Measurements from ENCODE around the gene HPD. TPM values are rescaled to one million over a fixed set of nuclear protein-coding genes. Genes with fewer than 3 reads are reported as not detected.

The HPD gene
- total RNA-seq, 1 experiment from 2014 or later: not detected

GRCh38 chr12:121826318-121827150 is 32.1 kb downstream of the HPD start:
- POLR2A ChIA-PET (ENCODE audit: unreplicated experiment): interaction anchor here (0.6 kb wide), 2 partner anchors 210 to 887 kb away, joined by 4 to 9 read pairs; no protein-coding TSS in a partner anchor
- no peak for DNase-seq
- intact Hi-C loops (cut with micrococcal nuclease): no loop called here

GRCh38 chr12:121825041-121825523 is 33.6 kb downstream of the HPD start:
- BruUV-seq (replicated peaks): no TSS peak
- Histone ChIP-seq H3K9me2 (replicated peaks; ENCODE audit: low read length) (no peaks in the 10 kb centered on the region), H3K79me2 (ENCODE audit: low read length) (no peaks in the 10 kb centered on the region), H3K27me3 (ENCODE audit: low read length) (no peaks in the 10 kb centered on the region), H3K4me2 (ENCODE audit: low read length) (no peak overlapping the region), H3K36me3 (ENCODE audit: low read depth, low read length) (peaks cover 43% of the 10 kb centered on the region), H3K4me3 (ENCODE audit: low read length) (no peak overlapping the region), H3K4me1 (ENCODE audit: insufficient read depth, low read length) (no peaks in the 10 kb centered on the region), H3K9me3 (ENCODE audit: low read length) (no peaks in the 10 kb centered on the region), H3K9ac (ENCODE audit: low read length) (no peak overlapping the region), H3F3A (ENCODE audit: low read length, unreplicated experiment) (no peaks in the 10 kb centered on the region), H4K20me1 (ENCODE audit: low read length) (no peaks in the 10 kb centered on the region), H3K27ac (ENCODE audit: low read length) (no peak overlapping the region), H2AFZ (ENCODE audit: low read length) (no peak overlapping the region)
- DNase-seq (no peak), ATAC-seq (no peak)
- ChIA-PET CTCF (interaction anchor here (1.0 kb wide), 1 partner anchor 13 kb away, joined by 3 read pairs; no protein-coding TSS in a partner anchor), POLR2A (ENCODE audit: unreplicated experiment) (no interaction called here)
- intact Hi-C loops (cut with micrococcal nuclease): no loop called here
- TF ChIP-seq CTCF (conservative IDR thresholded peaks at IDR 0.05; ENCODE audit: low read depth, low read length) (no peak), EZH2 (IDR thresholded peaks at IDR 0.05; ENCODE audit: low read length, unreplicated experiment) (no peak), EZH2phosphoT487 (IDR thresholded peaks at IDR 0.05; ENCODE audit: borderline replicate concordance, low read length) (no peak)

More at GRCh38 chr12:121826318-121827150, 32.1 kb downstream of the HPD start:
- Histone ChIP-seq H2AFZ (ENCODE audit: low read length) (no peak overlapping the region), H3K4me1 (ENCODE audit: insufficient read depth, low read length) (no peaks in the 10 kb centered on the region), H3K36me3 (ENCODE audit: low read depth, low read length) (peaks cover 44% of the 10 kb centered on the region), H3F3A (ENCODE audit: low read length, unreplicated experiment) (no peaks in the 10 kb centered on the region), H3K79me2 (ENCODE audit: low read length) (no peaks in the 10 kb centered on the region), H4K20me1 (ENCODE audit: low read length) (no peaks in the 10 kb centered on the region), H3K4me2 (ENCODE audit: low read length) (no peak overlapping the region), H3K27me3 (ENCODE audit: low read length) (no peaks in the 10 kb centered on the region), H3K4me3 (ENCODE audit: low read length) (no peak overlapping the region), H3K9me2 (replicated peaks; ENCODE audit: low read length) (no peaks in the 10 kb centered on the region), H3K9me3 (ENCODE audit: low read length) (no peaks in the 10 kb centered on the region), H3K27ac (ENCODE audit: low read length) (no peak overlapping the region), H3K9ac (ENCODE audit: low read length) (no peak overlapping the region)
- BruUV-seq (replicated peaks): no TSS peak
- no peak for TF ChIP-seq EZH2phosphoT487 (IDR thresholded peaks at IDR 0.05; ENCODE audit: borderline replicate concordance, low read length)
- TF ChIP-seq CTCF (conservative IDR thresholded peaks at IDR 0.05; ENCODE audit: low read depth, low read length): no peak
- TF ChIP-seq EZH2 (IDR thresholded peaks at IDR 0.05; ENCODE audit: low read length, unreplicated experiment): no peak
- CTCF ChIA-PET: no interaction called here
- no peak for ATAC-seq

GRCh38 chr12:121823727-121824115 is 34.9 kb downstream of the HPD start:
- no peak for DNase-seq
- BruUV-seq (replicated peaks): no TSS peak
- TF ChIP-seq CTCF (conservative IDR thresholded peaks at IDR 0.05; ENCODE audit: low read depth, low read length): no peak
- no peak for TF ChIP-seq EZH2phosphoT487 (IDR thresholded peaks at IDR 0.05; ENCODE audit: borderline replicate concordance, low read length)
- TF ChIP-seq EZH2 (IDR thresholded peaks at IDR 0.05; ENCODE audit: low read length, unreplicated experiment): no peak
- H3K27ac ChIP-seq (ENCODE audit: low read length): no peak overlapping the region
- no peaks in the 10 kb centered on the region for H3K9me3 ChIP-seq (ENCODE audit: low read length)
- ATAC-seq: no peak
- no peaks in the 10 kb centered on the region for H3K79me2 ChIP-seq (ENCODE audit: low read length)
- H3K36me3 ChIP-seq (ENCODE audit: low read depth, low read length): peaks cover 44% of the 10 kb centered on the region
- ChIA-PET POLR2A (ENCODE audit: unreplicated experiment) (no interaction called here), CTCF (no interaction called here)
- no peaks in the 10 kb centered on the region for H3F3A ChIP-seq (ENCODE audit: low read length, unreplicated experiment)
- no peaks in the 10 kb centered on the region for H3K4me1 ChIP-seq (ENCODE audit: insufficient read depth, low read length)
- H3K27me3 ChIP-seq (ENCODE audit: low read length): no peaks in the 10 kb centered on the region
- no peak overlapping the region for H3K4me2 ChIP-seq (ENCODE audit: low read length)
- H3K9ac ChIP-seq (ENCODE audit: low read length): no peak overlapping the region
- H4K20me1 ChIP-seq (ENCODE audit: low read length): no peaks in the 10 kb centered on the region
- H2AFZ ChIP-seq (ENCODE audit: low read length): no peak overlapping the region
- intact Hi-C loops (cut with micrococcal nuclease): no loop called here
- H3K9me2 ChIP-seq (replicated peaks; ENCODE audit: low read length): no peaks in the 10 kb centered on the region
- H3K4me3 ChIP-seq (ENCODE audit: low read length): no peak overlapping the region
